Colonic mucosa (tissue), 4 donors: ENCODE results near the gene PPP1R37. TPM values are rescaled to one million over a fixed set of nuclear protein-coding genes. Genes with fewer than 3 reads are reported as not detected.
"Not testable (repeated sequence)": the region's sequence is repeated elsewhere in the genome, so short reads cannot be mapped to it uniquely, and the experiment has no call there.

Source experiments
- DNase-seq: peaks from one replicate; pipeline ENCODE4 v3.0.0-alpha.2; 2020
- H3K27ac ChIP-seq: fragments of 200-600 bp; one replicate; pipeline ENCODE4 v1.8.0; 2021
- H3K27me3 ChIP-seq: fragments of 200-600 bp; one replicate; pipeline ENCODE4 v1.8.0; 2021
- H3K36me3 ChIP-seq: fragments of 200-600 bp; one replicate; pipeline ENCODE4 v1.8.0; 2021
- H3K4me1 ChIP-seq: fragments of 200-600 bp; one replicate; pipeline ENCODE4 v1.8.0; 2021; ENCODE audit warnings: mild to moderate bottlenecking
- H3K4me3 ChIP-seq: fragments of 200-600 bp; one replicate; pipeline ENCODE4 v1.8.0; 2021
- H3K9ac ChIP-seq, 2 donors: one replicate each; pipeline ENCODE4 v1.7.0; 2013; ENCODE audit warnings: control low read depth in 2 of 2, low read depth in 2 of 2, low read length in 2 of 2
- H3K9me3 ChIP-seq: fragments of 200-600 bp; one replicate; pipeline ENCODE4 v1.8.0; 2021
- CTCF ChIP-seq: fragments of 200-600 bp; IDR thresholded peaks from one replicate; pipeline ENCODE4 v1.8.0; 2022; ENCODE audit warnings: antibody characterized with exemption, mild to moderate bottlenecking
- intact Hi-C: fragments of 100-400 bp; cut with DNase I; formaldehyde crosslinking; loops from one replicate; pipeline ENCODE4 v1.14.1; 2022
- total RNA-seq, 2 donors: library from RNA; stranded (reverse); fragmentation: NEBNext Ultra II Directional in 1 of 2; extraction: Animal tissue kit (Norgen Biotek cat#: 25700) in 1 of 2; gene quantifications; one replicate each; pipeline ENCODE4 v1.2.1, GENCODE V29; 2021
- donor health status: healthy.
- donor health status: DM: no; HTN: no; CAD: no.
- donor health status: DM: no; HTN: no; CAD: no.

Gene PPP1R37
- total RNA-seq, 2 donors from 2014 or later, result 28.2 to 46.9 TPM

GRCh38 chr19:45102481-45102880, 9.5 kb downstream of the PPP1R37 start:
- TF ChIP-seq CTCF, result no peak
- Histone ChIP-seq H3K27ac (no peak overlapping the region), H3K9me3 (no peaks in the 10 kb centered on the region), H3K9ac (no peak overlapping the region), H3K36me3 (no peaks in the 10 kb centered on the region), H3K4me1 (peaks cover 16% of the 10 kb centered on the region), H3K4me3 (no peak overlapping the region), H3K27me3 (no peaks in the 10 kb centered on the region)
- no peak for DNase-seq
- intact Hi-C loops, result no loop called here

DNA sequence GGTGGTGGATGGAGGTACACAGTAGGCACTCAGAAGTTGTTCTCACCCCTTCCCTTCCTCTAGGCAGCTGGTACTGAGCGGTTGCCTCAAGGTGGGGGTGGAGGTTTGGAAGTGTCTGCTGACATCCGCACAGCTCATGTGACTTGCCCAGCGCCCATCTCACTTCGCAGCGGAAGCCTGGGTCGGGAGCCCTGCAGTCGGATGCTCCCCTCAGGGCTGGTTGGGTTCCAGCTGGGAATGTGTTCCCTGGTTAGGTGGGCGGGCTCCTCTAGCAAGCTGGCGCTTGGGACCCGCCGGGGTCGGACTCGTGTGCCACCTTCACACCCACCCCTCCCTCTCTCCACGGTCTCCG, 10.2 kb downstream of the PPP1R37 start:
- TF ChIP-seq CTCF, result no peak
- intact Hi-C loops, result no loop called here
- Histone ChIP-seq H3K27ac (no peak overlapping the region), H3K36me3 (no peaks in the 10 kb centered on the region), H3K9me3 (no peaks in the 10 kb centered on the region), H3K9ac (no peak overlapping the region), H3K4me1 (peaks cover 16% of the 10 kb centered on the region), H3K4me3 (no peak overlapping the region), H3K27me3 (no peaks in the 10 kb centered on the region)
- no peak for DNase-seq

GRCh38 chr19:45103508-45104319, 10.7 kb downstream of the PPP1R37 start:
- Histone ChIP-seq H3K27ac (no peak overlapping the region), H3K36me3 (no peaks in the 10 kb centered on the region), H3K4me1 (peaks cover 16% of the 10 kb centered on the region), H3K27me3 (no peaks in the 10 kb centered on the region), H3K9ac (peak overlapping the region; percentile 3 to 21), H3K4me3 (no peak overlapping the region), H3K9me3 (no peaks in the 10 kb centered on the region)
- no peak for DNase-seq
- intact Hi-C loops, result no loop called here
- TF ChIP-seq CTCF, result no peak

DNA sequence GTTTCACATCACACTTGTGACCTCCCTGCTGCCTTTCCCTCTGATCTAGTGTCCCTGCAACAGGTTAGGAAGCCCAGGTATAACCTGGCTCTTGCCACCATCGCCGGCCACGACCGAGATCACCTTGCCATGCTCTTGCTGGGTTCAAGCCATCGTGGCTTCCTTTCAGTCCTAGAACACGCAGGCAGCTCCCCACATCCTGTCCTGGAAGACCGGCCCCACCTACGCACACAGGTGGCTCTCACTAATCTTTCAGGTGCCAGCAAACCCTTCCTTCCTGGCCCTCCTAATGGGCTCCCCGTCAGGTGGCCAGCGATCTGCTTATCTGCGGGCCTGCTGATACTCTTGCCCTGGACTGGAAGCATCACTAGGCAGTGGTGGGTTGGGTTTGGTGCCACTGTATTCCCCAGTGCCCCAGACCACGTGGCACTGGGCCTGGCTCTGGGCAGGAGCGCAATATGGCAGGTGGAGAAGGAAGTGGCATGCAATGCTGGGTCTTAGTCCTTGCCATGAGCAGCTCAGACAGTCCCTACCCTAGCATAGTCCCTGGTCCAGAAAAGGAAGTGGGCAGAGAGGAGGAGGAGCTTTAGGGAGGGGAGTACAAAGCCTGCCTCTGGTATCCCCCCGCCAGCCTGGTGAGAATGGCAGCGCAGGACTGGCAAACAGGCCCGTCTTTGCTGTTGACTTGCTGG, 11.8 kb downstream of the PPP1R37 start:
- Histone ChIP-seq H3K36me3 (no peaks in the 10 kb centered on the region), H3K9ac (no peak overlapping the region), H3K4me3 (no peak overlapping the region), H3K27ac (no peak overlapping the region), H3K4me1 (peaks cover 16% of the 10 kb centered on the region), H3K9me3 (no peaks in the 10 kb centered on the region), H3K27me3 (no peaks in the 10 kb centered on the region)
- intact Hi-C loops, result no loop called here
- no peak for DNase-seq
- TF ChIP-seq CTCF, result no peak

GRCh38 chr19:45106363-45106762, 13.4 kb downstream of the PPP1R37 start:
- H3K9me3 ChIP-seq, DNase-seq, H3K9ac ChIP-seq, intact Hi-C loops, H3K27me3 ChIP-seq, H3K27ac ChIP-seq, H3K4me3 ChIP-seq, H3K36me3 ChIP-seq: not testable (repeated sequence)
- peaks cover 13% of the 10 kb centered on the region for H3K4me1 ChIP-seq

- intact Hi-C loops, result no loop called here
- H3K4me3 ChIP-seq, result no peak overlapping the region
- H3K9ac ChIP-seq, result no peak overlapping the region
- H3K27ac ChIP-seq, result no peak overlapping the region
- peaks cover 10% of the 10 kb centered on the region for H3K4me1 ChIP-seq
- no peak for DNase-seq
- no peak for TF ChIP-seq CTCF
- no peaks in the 10 kb centered on the region for H3K9me3 ChIP-seq
- no peaks in the 10 kb centered on the region for H3K36me3 ChIP-seq
- H3K27me3 ChIP-seq, result no peaks in the 10 kb centered on the region
These were observed 14.7 kb downstream of the PPP1R37 start for GRCh38 chr19:45107621-45108150.
